Subcutaneous abdominal adipose tissue (tissue), 5 donors: Measurements from ENCODE around the gene ZYG11B.
"Not testable (repeated sequence)": the region's sequence is repeated elsewhere in the genome, so short reads cannot be mapped to it uniquely, and the experiment has no call there.

ENCODE experiments used
- H3K27ac ChIP-seq: one replicate; pipeline ENCODE4 v1.7.0; 2013; ENCODE audit warnings: low read depth, mild to moderate bottlenecking, inconsistent platforms, low read length, moderate library complexity
- H3K27me3 ChIP-seq, 5 donors: one replicate each; pipeline ENCODE4 v1.7.0; 2013; ENCODE audit warnings: low read length in 5 of 5, inconsistent platforms in 1 of 5; ENCODE audit not compliant: control insufficient read depth in 5 of 5, insufficient read depth in 4 of 5
- H3K36me3 ChIP-seq, 5 donors: one replicate each; pipeline ENCODE4 v1.7.0; 2013; ENCODE audit warnings: low read length in 5 of 5; ENCODE audit not compliant: control insufficient read depth in 5 of 5, insufficient read depth in 5 of 5
- H3K4me1 ChIP-seq, 5 donors: one replicate each; pipeline ENCODE4 v1.7.0; 2013; ENCODE audit warnings: low read length in 5 of 5, mild to moderate bottlenecking in 3 of 5, moderate library complexity in 1 of 5; ENCODE audit not compliant: control insufficient read depth in 5 of 5, insufficient read depth in 5 of 5
- H3K4me3 ChIP-seq, 5 donors: one replicate each; pipeline ENCODE4 v1.7.0; 2013; ENCODE audit warnings: low read length in 5 of 5, low read depth in 1 of 5
- H3K9ac ChIP-seq, 5 donors: one replicate each; pipeline ENCODE4 v1.7.0; 2013; ENCODE audit warnings: low read length in 5 of 5, mild to moderate bottlenecking in 4 of 5, moderate library complexity in 3 of 5
- H3K9me3 ChIP-seq, 5 donors: one replicate each; pipeline ENCODE4 v1.7.0; 2013; ENCODE audit warnings: low read length in 5 of 5; ENCODE audit not compliant: control insufficient read depth in 5 of 5
- donor health status: healthy.
- donor health status: healthy.
- donor health status: healthy.
- donor health status: healthy.
- donor health status: healthy.

ZYG11B gene

GRCh38 chr1:52790429-52790828 lies 64.2 kb downstream of the ZYG11B start:
- H3K4me3 ChIP-seq, H3K27ac ChIP-seq, H3K9me3 ChIP-seq, H3K9ac ChIP-seq, H3K27me3 ChIP-seq, H3K4me1 ChIP-seq: not testable (repeated sequence)
- H3K36me3 ChIP-seq = peaks cover 21 to 54% (median 38%) of the 10 kb centered on the region in 5 donors

- Histone ChIP-seq H3K9me3 (no peaks in the 10 kb centered on the region), H3K9ac (no peak overlapping the region), H3K27ac (no peak overlapping the region), H3K36me3 (peaks cover 15 to 45% (median 34%) of the 10 kb centered on the region in 5 donors), H3K4me3 (no peak overlapping the region), H3K27me3 (no peaks in the 10 kb centered on the region), H3K4me1 (peaks cover 0 to 4% (median 0%) of the 10 kb centered on the region in 5 donors)
These were observed 65.8 kb downstream of the ZYG11B start for GRCh38 chr1:52792036-52792435.

- H3K4me3 ChIP-seq, H3K4me1 ChIP-seq, H3K27me3 ChIP-seq, H3K9ac ChIP-seq, H3K9me3 ChIP-seq, H3K27ac ChIP-seq: not testable (repeated sequence)
- peaks cover 19 to 42% (median 35%) of the 10 kb centered on the region in 5 donors for H3K36me3 ChIP-seq
These were observed 67.5 kb downstream of the ZYG11B start for GRCh38 chr1:52793717-52794116.

- H3K9me3 ChIP-seq = no peaks in the 10 kb centered on the region
- H3K27me3 ChIP-seq = no peaks in the 10 kb centered on the region
- peaks cover 19 to 37% (median 33%) of the 10 kb centered on the region in 5 donors for H3K36me3 ChIP-seq
- no peak overlapping the region for H3K9ac ChIP-seq
- H3K4me1 ChIP-seq = peaks cover 0 to 4% (median 0%) of the 10 kb centered on the region in 5 donors
- no peak overlapping the region for H3K4me3 ChIP-seq
- H3K27ac ChIP-seq = no peak overlapping the region
These were observed 69.2 kb downstream of the ZYG11B start for GRCh38 chr1:52795464-52795863.

- Histone ChIP-seq H3K9me3 (no peaks in the 10 kb centered on the region), H3K27ac (no peak overlapping the region), H3K36me3 (peaks cover 16 to 38% (median 31%) of the 10 kb centered on the region in 5 donors), H3K27me3 (no peaks in the 10 kb centered on the region), H3K9ac (no peak overlapping the region), H3K4me1 (peaks cover 0 to 2% (median 0%) of the 10 kb centered on the region in 5 donors), H3K4me3 (no peak overlapping the region)
These were observed 72.1 kb downstream of the ZYG11B start for GRCh38 chr1:52798331-52798730.

- Histone ChIP-seq H3K9me3 (no peaks in the 10 kb centered on the region), H3K27ac (no peak overlapping the region), H3K27me3 (no peaks in the 10 kb centered on the region), H3K4me3 (no peak overlapping the region), H3K36me3 (peaks cover 9 to 34% (median 29%) of the 10 kb centered on the region in 5 donors), H3K4me1 (no peaks in the 10 kb centered on the region), H3K9ac (no peak overlapping the region)
These were observed 74.8 kb downstream of the ZYG11B start for GRCh38 chr1:52801011-52801410.

- H3K27me3 ChIP-seq, H3K9ac ChIP-seq, H3K27ac ChIP-seq, H3K4me3 ChIP-seq, H3K4me1 ChIP-seq, H3K9me3 ChIP-seq: not testable (repeated sequence)
- H3K36me3 ChIP-seq = peaks cover 6 to 34% (median 18%) of the 10 kb centered on the region in 5 donors
These were observed 77.8 kb downstream of the ZYG11B start for GRCh38 chr1:52804083-52804482.

GRCh38 chr1:52814465-52814864 lies 88.2 kb downstream of the ZYG11B start:
- Histone ChIP-seq H3K4me3 (no peak overlapping the region), H3K9ac (no peak overlapping the region), H3K27me3 (no peaks in the 10 kb centered on the region), H3K9me3 (no peaks in the 10 kb centered on the region), H3K4me1 (peaks cover 0 to 8% (median 0%) of the 10 kb centered on the region in 5 donors), H3K36me3 (peaks cover 22 to 61% (median 40%) of the 10 kb centered on the region in 5 donors), H3K27ac (no peak overlapping the region)

GRCh38 chr1:52820830-52821229 lies 94.6 kb downstream of the ZYG11B start:
- H3K27ac ChIP-seq, H3K27me3 ChIP-seq, H3K9me3 ChIP-seq, H3K9ac ChIP-seq, H3K4me1 ChIP-seq, H3K4me3 ChIP-seq: not testable (repeated sequence)
- peaks cover 25 to 40% (median 29%) of the 10 kb centered on the region in 5 donors for H3K36me3 ChIP-seq

- Histone ChIP-seq H3K9me3 (no peaks in the 10 kb centered on the region), H3K27ac (no peak overlapping the region), H3K9ac (no peak overlapping the region), H3K4me3 (no peak overlapping the region), H3K4me1 (no peaks in the 10 kb centered on the region), H3K36me3 (peaks cover 9 to 17% (median 15%) of the 10 kb centered on the region in 5 donors), H3K27me3 (no peaks in the 10 kb centered on the region)
These were observed 99.6 kb downstream of the ZYG11B start for GRCh38 chr1:52825868-52826267.

- Histone ChIP-seq H3K36me3 (no peaks in the 10 kb centered on the region), H3K27me3 (no peaks in the 10 kb centered on the region), H3K4me3 (no peak overlapping the region), H3K9ac (no peak overlapping the region), H3K9me3 (no peaks in the 10 kb centered on the region), H3K27ac (no peak overlapping the region), H3K4me1 (peaks cover 0 to 4% (median 0%) of the 10 kb centered on the region in 5 donors)
These were observed 108.5 kb downstream of the ZYG11B start for GRCh38 chr1:52834798-52835197.
